Measurements from ENCODE around the gene RNF141. TPM values are rescaled to one million over a fixed set of nuclear protein-coding genes. Genes with fewer than 3 reads are reported as not detected.

Gene RNF141
- total RNA-seq, 1 experiment from 2014 or later = 35.8 TPM

- no peak for ATAC-seq
- DNase-seq (ENCODE audit: low read depth, low spot score) = no peak
- Histone ChIP-seq H3K27ac (ENCODE audit: low read length) (no peak overlapping the region), H3K4me1 (ENCODE audit: control insufficient read depth, insufficient read depth, low read length) (peaks cover 6% of the 10 kb centered on the region; the same call in 1 of the 2 replicates), H3K27me3 (ENCODE audit: control insufficient read depth, insufficient read depth, low read length) (no peaks in the 10 kb centered on the region), H3K36me3 (ENCODE audit: control insufficient read depth, insufficient read depth, low read length) (no peaks in the 10 kb centered on the region), H3K9me3 (ENCODE audit: control insufficient read depth, insufficient read depth, low read depth, low read length) (no peaks in the 10 kb centered on the region), H3K4me3 (ENCODE audit: low read depth in 2 of 2, low read length in 2 of 2) (no peak overlapping the region)
- ChIA-PET CTCF (no interaction called here), POLR2A (no interaction called here)
- no peak for TF ChIP-seq TCF7L2 (IDR thresholded peaks at IDR 0.05; ENCODE audit: low read depth, low read length)
- no peak for TF ChIP-seq SIN3A (IDR thresholded peaks at IDR 0.05; ENCODE audit: borderline replicate concordance, insufficient read depth, low read depth, low read length)
- TF ChIP-seq CTCF (IDR thresholded peaks at IDR 0.05) = no peak
- in situ Hi-C loops (cut with HindIII; ENCODE audit: low pct_unique_long_range_greater_than_20kb, low sequenced_read_pairs) (no loop called here), intact Hi-C loops (cut with micrococcal nuclease; ENCODE audit: unreplicated experiment) (no loop called here)
- BruUV-seq (replicated peaks) = no TSS peak
Observed at GRCh38 chr11:10486161-10486840, 54.7 kb downstream of the RNF141 start.

DNA sequence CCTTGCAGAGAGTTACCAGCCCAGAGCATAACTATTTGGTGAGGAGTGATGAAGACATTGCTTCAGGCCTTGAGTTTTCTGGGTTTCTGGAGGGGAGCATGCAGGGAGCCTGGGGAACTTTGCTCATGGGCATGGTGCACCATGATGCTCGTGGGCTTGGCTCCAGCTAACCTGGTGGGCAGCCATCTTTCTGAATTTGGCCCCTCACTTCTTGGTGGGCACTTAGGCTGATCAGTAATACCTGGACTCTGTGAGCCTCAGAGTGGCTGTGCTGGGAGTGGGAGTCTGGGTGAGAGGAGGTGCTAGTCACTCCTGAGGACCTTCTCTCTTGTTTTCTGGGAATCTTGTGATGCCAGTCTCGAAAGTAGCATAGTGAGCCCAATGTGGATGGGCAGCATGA lies 55.3 kb downstream of the RNF141 start:
- intact Hi-C loops (cut with micrococcal nuclease; ENCODE audit: unreplicated experiment) = no loop called here
- no peaks in the 10 kb centered on the region for H3K27me3 ChIP-seq (ENCODE audit: control insufficient read depth, insufficient read depth, low read length)
- TF ChIP-seq POLR2AphosphoS5 (IDR thresholded peaks at IDR 0.05; ENCODE audit: low read depth, low read length) (no peak), REST (IDR thresholded peaks at IDR 0.05; ENCODE audit: insufficient read depth in 1 of 2, low read depth in 2 of 2, low read length in 1 of 2) (no peak), CTCF (IDR thresholded peaks at IDR 0.05) (no peak)
- in situ Hi-C loops (cut with HindIII; ENCODE audit: low pct_unique_long_range_greater_than_20kb, low sequenced_read_pairs) = no loop called here
- H3K4me1 ChIP-seq (ENCODE audit: control insufficient read depth, insufficient read depth, low read length) = peaks cover 3% of the 10 kb centered on the region; the same call in 1 of the 2 replicates
- BruUV-seq (replicated peaks) = no TSS peak
- no peak overlapping the region for H3K27ac ChIP-seq (ENCODE audit: low read length)
- ChIA-PET CTCF (no interaction called here), POLR2A (no interaction called here)
- no peak for ATAC-seq
- H3K36me3 ChIP-seq (ENCODE audit: control insufficient read depth, insufficient read depth, low read length) = no peaks in the 10 kb centered on the region
- H3K9me3 ChIP-seq (ENCODE audit: control insufficient read depth, insufficient read depth, low read depth, low read length) = no peaks in the 10 kb centered on the region
- DNase-seq (ENCODE audit: low read depth, low spot score) = no peak
- H3K4me3 ChIP-seq (ENCODE audit: low read depth in 2 of 2, low read length in 2 of 2) = no peak overlapping the region
